Endothelial cell of umbilical vein (primary cell): ENCODE measurements around the gene NTSR1. TPM values are rescaled to one million over a fixed set of nuclear protein-coding genes. Genes with fewer than 3 reads are reported as not detected.

Experiments
- BruUV-seq: library from RNA; stranded (reverse); fragments of 400-500 nt; replicated peaks from 2 replicates; lab custom pipeline; 2021; lab: Mats Ljungman, UMichigan
- CTCF ChIA-PET: fragments of 300-600, 350-600 bp; sonication (Branson Sonifier 250); formaldehyde crosslinking; loops from one replicate; lab custom pipeline; 2021; ENCODE audit warnings: antibody characterized with exemption, inconsistent platforms; lab: Charles Lee
- POLR2A ChIA-PET: fragments of 300-600, 350-600 bp; sonication (Branson Sonifier 250); formaldehyde crosslinking; loops from one replicate; lab custom pipeline; 2021; ENCODE audit warnings: antibody characterized with exemption, inconsistent platforms; lab: Charles Lee
- DNase-seq: peaks from one replicate; pipeline ENCODE4 v3.0.0-alpha.2; 2011; ENCODE audit warnings: low read depth, low spot score
- FAIRE-seq: peaks from 2 replicates; lab custom pipeline; 2011; peaks lifted over from hg19 to GRCh38; lab: Jason Lieb, UNC
- H2AFZ ChIP-seq: 2 replicates; pipeline ENCODE4 v1.6.0; 2012; ENCODE audit warnings: low read depth, low read length, control low read depth, inconsistent platforms
- H3K27ac ChIP-seq: 2 replicates; pipeline ENCODE4 v1.5.1; 2011; ENCODE audit warnings: low read depth, mild to moderate bottlenecking, control low read depth, low read length, moderate library complexity; ENCODE audit not compliant: insufficient read depth
- H3K27me3 ChIP-seq, 2 experiments: 2 replicates each; pipeline versions ENCODE4 v1.6.0 to v1.6.1; 2011; ENCODE audit warnings: low read length in 2 of 2, mixed read lengths in 1 of 2; ENCODE audit not compliant: control insufficient read depth in 2 of 2, insufficient read depth in 2 of 2
- H3K36me3 ChIP-seq, 2 experiments: 2 replicates in 1 of 2; 3 replicates in 1 of 2; pipeline ENCODE4 v1.5.1; 2011; ENCODE audit warnings: low read length in 2 of 2, mild to moderate bottlenecking in 1 of 2, moderate library complexity in 1 of 2; ENCODE audit not compliant: control insufficient read depth in 2 of 2, insufficient read depth in 2 of 2; ENCODE audit errors: extremely low read depth in 1 of 2
- H3K4me1 ChIP-seq: 3 replicates; pipeline ENCODE4 v1.5.1; 2011; ENCODE audit warnings: mild to moderate bottlenecking, low read length; ENCODE audit not compliant: control insufficient read depth, insufficient read depth; ENCODE audit errors: extremely low read depth
- H3K4me2 ChIP-seq: 2 replicates; pipeline ENCODE4 v1.6.1; 2011; ENCODE audit warnings: low read length, control low read depth, mixed read lengths; ENCODE audit not compliant: insufficient read depth
- H3K4me3 ChIP-seq, 3 experiments: fragments of 200-600 bp in 1 of 3; sonication (generic), shearing (Covaris generic) in 1 of 3; replicated peaks in 1 of 3; 2 replicates each; pipeline ENCODE4 v1.5.1; 2011 to 2016; ENCODE audit warnings: control low read depth in 3 of 3, low read length in 3 of 3, mild to moderate bottlenecking in 2 of 3, inconsistent platforms in 1 of 3, low read depth in 1 of 3, moderate library complexity in 1 of 3; ENCODE audit not compliant: insufficient read depth in 1 of 3
- H3K79me2 ChIP-seq: 2 replicates; pipeline ENCODE4 v1.6.0; 2012; ENCODE audit warnings: low read length, inconsistent platforms; ENCODE audit not compliant: control insufficient read depth, insufficient read depth
- H3K9ac ChIP-seq: replicated peaks from 2 replicates; pipeline ENCODE3; 2011; ENCODE audit warnings: low read length, control low read depth; ENCODE audit not compliant: insufficient read depth; ENCODE audit errors: extremely low read depth
- H3K9me1 ChIP-seq: replicated peaks from 3 replicates; pipeline ENCODE4 v1.6.0; 2011; ENCODE audit warnings: mild to moderate bottlenecking, low read length; ENCODE audit not compliant: control insufficient read depth, insufficient read depth; ENCODE audit errors: extremely low read depth
- H3K9me3 ChIP-seq: replicated peaks from 2 replicates; pipeline ENCODE4 v1.5.1; 2012; ENCODE audit warnings: low read length, inconsistent platforms; ENCODE audit not compliant: control insufficient read depth, insufficient read depth
- H4K20me1 ChIP-seq: replicated peaks from 2 replicates; pipeline ENCODE3; 2011; ENCODE audit warnings: mild to moderate bottlenecking, low read length; ENCODE audit not compliant: control insufficient read depth, insufficient read depth; ENCODE audit errors: extremely low read depth
- CTCF ChIP-seq, 2 donors: IDR thresholded peaks; 1 replicate in 1 of 2; 2 replicates in 1 of 2; pipeline ENCODE4 v1.5.1; 2011; ENCODE audit warnings: low read length in 2 of 2, mild to moderate bottlenecking in 2 of 2, moderate library complexity in 2 of 2, control low read depth in 1 of 2, inconsistent platforms in 1 of 2, low read depth in 1 of 2; ENCODE audit not compliant: insufficient read depth in 1 of 2; ENCODE audit errors: extremely low read depth in 1 of 2
- EZH2 ChIP-seq: IDR thresholded peaks from 2 replicates; pipeline ENCODE4 v1.6.1; 2012; ENCODE audit warnings: borderline replicate concordance, low read depth, mild to moderate bottlenecking, moderate library complexity, low read length, inconsistent platforms; ENCODE audit not compliant: severe bottlenecking
- FOS ChIP-seq: IDR thresholded peaks from 2 replicates; pipeline ENCODE4 v1.6.1; 2011; ENCODE audit warnings: mild to moderate bottlenecking, low read length, moderate library complexity, borderline replicate concordance; ENCODE audit not compliant: insufficient read depth
- GATA2 ChIP-seq: IDR thresholded peaks from 2 replicates; pipeline ENCODE4 v1.7.0; 2011; ENCODE audit warnings: low read depth, mild to moderate bottlenecking, moderate library complexity, mixed read lengths, low read length; ENCODE audit not compliant: insufficient read length, insufficient read depth
- JUN ChIP-seq: IDR thresholded peaks from 2 replicates; pipeline ENCODE4 v1.6.1; 2011; ENCODE audit warnings: borderline replicate concordance, low read depth; ENCODE audit not compliant: insufficient read length, insufficient read depth
- MAX ChIP-seq: IDR thresholded peaks from 2 replicates; pipeline ENCODE4 v1.6.1; 2011; ENCODE audit not compliant: insufficient read depth, insufficient read length
- MYC ChIP-seq: IDR thresholded peaks from one replicate; pipeline ENCODE4 v1.6.1; 2011; ENCODE audit warnings: mild to moderate bottlenecking, low read depth, low read length
- POLR2A ChIP-seq: IDR thresholded peaks from 2 replicates; pipeline ENCODE4 v1.6.1; 2012; ENCODE audit warnings: low read depth, mild to moderate bottlenecking, control low read depth, low read length
- POLR2AphosphoS5 ChIP-seq: IDR thresholded peaks from 2 replicates; pipeline ENCODE4 v1.6.1; 2012; ENCODE audit warnings: low read depth, mild to moderate bottlenecking, control low read depth, low read length, moderate library complexity; ENCODE audit not compliant: insufficient read depth
- dilution Hi-C: fragments of 300-500 bp; cut with MboI; formaldehyde crosslinking; loops from one replicate; pipeline ENCODE4 v1.15.0; 2019; ENCODE audit warnings: low sequenced_read_pairs; ENCODE audit not compliant: extremely low pct_ligation_motif_present
- intact Hi-C: fragments of 100-400 bp; cut with micrococcal nuclease; formaldehyde crosslinking; loops from one replicate; pipeline ENCODE4 v1.10.0; 2022
- polyA plus RNA-seq, 4 experiments: library from polyadenylated mRNA; depleted of rRNA in 3 of 4; stranded (reverse) in 3 of 4; unstranded in 1 of 4; fragments of >200 nt; gene quantifications; 2 replicates each; pipeline versions ENCODE4 v1.2.1 to v1.2.3, GENCODE V29; 2011 to 2012; ENCODE audit warnings: missing spikeins in 1 of 4
- total RNA-seq: library from RNA; stranded (reverse); gene quantifications from 2 replicates; pipeline ENCODE4 v1.2.3, GENCODE V29; 2021

Gene NTSR1
- total and polyA plus RNA-seq, 2 donors (not counting 3 experiments of a cell fraction or from before 2014, with no cell fraction given): 0.14 to 2.1 TPM

- FAIRE-seq (no peak), DNase-seq (no peak)
- H3K4me1 ChIP-seq: peaks cover 13% of the 10 kb centered on the region
- intact Hi-C loops: no loop called here
- no TSS peak for BruUV-seq
- TF ChIP-seq POLR2AphosphoS5 (no peak), POLR2A (no peak), FOS (no peak), EZH2 (no peak), JUN (no peak), CTCF (IDR thresholded peaks at IDR 0.05; ENCODE audit: extremely low read depth in 1 of 2, insufficient read depth in 1 of 2, low read depth in 1 of 2, low read length in 2 of 2) (no peak), GATA2 (no peak), MAX (no peak), MYC (no peak)
- H3K9ac ChIP-seq: no peak overlapping the region
- no peaks in the 10 kb centered on the region for H3K36me3 ChIP-seq
- CTCF ChIA-PET: interaction anchor here (0.7 to 9.2 kb wide), 20 partner anchors 10 to 181 kb away, joined by 3 to 120 read pairs (median 5); partner anchors contain the start of gene SLCO4A1
- H3K4me3 ChIP-seq: no peak overlapping the region
- no peaks in the 10 kb centered on the region for H3K9me3 ChIP-seq
- H2AFZ ChIP-seq: no peak overlapping the region
- no peaks in the 10 kb centered on the region for H3K79me2 ChIP-seq
- no peaks in the 10 kb centered on the region for H4K20me1 ChIP-seq
- POLR2A ChIA-PET: no interaction called here
- no peaks in the 10 kb centered on the region for H3K27me3 ChIP-seq
- dilution Hi-C loops: no loop called here
- H3K27ac ChIP-seq: no peak overlapping the region
- no peak overlapping the region for H3K4me2 ChIP-seq
- no peaks in the 10 kb centered on the region for H3K9me1 ChIP-seq
Measured at GRCh38 chr20:62665826-62666735, 42.6 kb upstream of the NTSR1 start.
